IMR-90 (cell line): Measurements from ENCODE around the gene NGFR. TPM values are rescaled to one million over a fixed set of nuclear protein-coding genes. Genes with fewer than 3 reads are reported as not detected.

ENCODE experiments used
- ATAC-seq: fragments of 200-7000 bp; cut with Tn5 transposase; 2 replicates; pipeline ENCODE4 v1.9.1; 2020; ENCODE audit warnings: low read depth, mild to moderate bottlenecking, moderate library complexity
- BruUV-seq: library from RNA; stranded (reverse); fragments of 400-500 nt; replicated peaks from 2 replicates; lab custom pipeline; 2021; lab: Mats Ljungman, UMichigan
- CTCF ChIA-PET: fragments of 300-600 bp; formaldehyde crosslinking; extraction: SDS; loops from one replicate; lab custom pipeline; 2021; ENCODE audit warnings: antibody characterized with exemption; lab: Yijun Ruan, JAX
- POLR2A ChIA-PET: fragments of 300-600 bp; sonication (Branson Sonifier 250); formaldehyde crosslinking; loops from one replicate; lab custom pipeline; 2022; ENCODE audit warnings: antibody characterized with exemption; ENCODE audit not compliant: unreplicated experiment; lab: Charles Lee
- DNase-seq: peaks from one replicate; pipeline ENCODE4 v3.0.0; 2013
- H2AFZ ChIP-seq: replicated peaks from 2 replicates; pipeline ENCODE3; 2013; ENCODE audit warnings: low read length, mild to moderate bottlenecking; ENCODE audit not compliant: poor library complexity
- H2AK5ac ChIP-seq: 2 replicates; pipeline ENCODE4 v1.6.1; 2013; ENCODE audit warnings: low read depth, low read length, inconsistent platforms
- H2AK9ac ChIP-seq: replicated peaks from 2 replicates; pipeline ENCODE3; 2013; ENCODE audit warnings: mild to moderate bottlenecking, low read depth, low read length, moderate library complexity; ENCODE audit not compliant: poor library complexity
- H2BK120ac ChIP-seq: 2 replicates; pipeline ENCODE4 v1.6.1; 2013; ENCODE audit warnings: low read depth, low read length, inconsistent platforms
- H2BK15ac ChIP-seq: 3 replicates; pipeline ENCODE4 v1.6.1; 2013; ENCODE audit warnings: low read depth, low read length, inconsistent platforms
- H2BK20ac ChIP-seq: 2 replicates; pipeline ENCODE4 v1.6.1; 2013; ENCODE audit warnings: low read depth, mild to moderate bottlenecking, inconsistent platforms, low read length, moderate library complexity
- H2BK5ac ChIP-seq: 2 replicates; pipeline ENCODE4 v1.6.1; 2013; ENCODE audit warnings: mild to moderate bottlenecking, low read depth, low read length, inconsistent platforms; ENCODE audit not compliant: poor library complexity, severe bottlenecking
- H3K14ac ChIP-seq: replicated peaks from 2 replicates; pipeline ENCODE4 v1.6.1; 2013; ENCODE audit warnings: low read depth, low read length, inconsistent platforms
- H3K18ac ChIP-seq: 2 replicates; pipeline ENCODE4 v1.6.1; 2013; ENCODE audit warnings: low read depth, low read length, control low read depth
- H3K23ac ChIP-seq: 2 replicates; pipeline ENCODE4 v1.6.1; 2013; ENCODE audit warnings: low read depth, low read length, inconsistent platforms
- H3K27ac ChIP-seq: 2 replicates; pipeline ENCODE4 v1.5.1; 2013; ENCODE audit warnings: mild to moderate bottlenecking, control low read depth, low read length; ENCODE audit not compliant: insufficient read depth
- H3K27me3 ChIP-seq: 2 replicates; pipeline ENCODE4 v1.6.1; 2013; ENCODE audit warnings: low read length; ENCODE audit not compliant: control insufficient read depth, insufficient read depth
- H3K36me3 ChIP-seq: 2 replicates; pipeline ENCODE4 v1.6.1; 2013; ENCODE audit warnings: low read length, mixed read lengths; ENCODE audit not compliant: control insufficient read depth, insufficient read depth
- H3K4ac ChIP-seq: 2 replicates; pipeline ENCODE4 v1.6.1; 2013; ENCODE audit warnings: low read depth, low read length, inconsistent platforms
- H3K4me1 ChIP-seq: 2 replicates; pipeline ENCODE4 v1.6.1; 2013; ENCODE audit warnings: low read length, mixed read lengths; ENCODE audit not compliant: control insufficient read depth, insufficient read depth
- H3K4me2 ChIP-seq: 2 replicates; pipeline ENCODE4 v1.6.1; 2013; ENCODE audit warnings: low read depth, mild to moderate bottlenecking, control low read depth, low read length, moderate library complexity
- H3K4me3 ChIP-seq: 2 replicates; pipeline ENCODE4 v1.5.1; 2013; ENCODE audit warnings: low read depth, mild to moderate bottlenecking, control low read depth, low read length, moderate library complexity; ENCODE audit not compliant: insufficient read depth
- H3K56ac ChIP-seq: 2 replicates; pipeline ENCODE4 v1.6.1; 2013; ENCODE audit warnings: low read length, inconsistent platforms; ENCODE audit not compliant: insufficient read depth; ENCODE audit errors: extremely low read depth
- H3K79me1 ChIP-seq, 2 experiments: 2 replicates each; pipeline ENCODE4 v1.6.1; 2013; ENCODE audit warnings: low read length in 2 of 2, inconsistent platforms in 1 of 2, low read depth in 1 of 2
- H3K9ac ChIP-seq: 2 replicates; pipeline ENCODE4 v1.6.1; 2013; ENCODE audit warnings: low read depth, low read length, control low read depth
- H3K9me1 ChIP-seq: 2 replicates; pipeline ENCODE4 v1.6.1; 2013; ENCODE audit warnings: low read length, inconsistent platforms; ENCODE audit not compliant: insufficient read depth
- H3K9me3 ChIP-seq: 2 replicates; pipeline ENCODE4 v1.6.1; 2013; ENCODE audit warnings: low read length; ENCODE audit not compliant: control insufficient read depth, insufficient read depth
- H4K20me1 ChIP-seq: 2 replicates; pipeline ENCODE4 v1.6.1; 2013; ENCODE audit warnings: low read length, inconsistent platforms; ENCODE audit not compliant: insufficient read depth
- H4K5ac ChIP-seq: 2 replicates; pipeline ENCODE4 v1.6.1; 2013; ENCODE audit warnings: mild to moderate bottlenecking, low read depth, low read length, control low read depth
- H4K8ac ChIP-seq, 2 experiments: 2 replicates each; pipeline ENCODE4 v1.6.1; 2013; ENCODE audit warnings: low read depth in 2 of 2, low read length in 2 of 2, control low read depth in 1 of 2, inconsistent platforms in 1 of 2
- H4K91ac ChIP-seq: 2 replicates; pipeline ENCODE4 v1.6.1; 2013; ENCODE audit warnings: low read depth, low read length, inconsistent platforms; ENCODE audit not compliant: insufficient read depth
- BHLHE40 ChIP-seq: fragments of 150-350 bp; IDR thresholded peaks from 2 replicates; pipeline ENCODE4 v1.6.1; 2016; ENCODE audit warnings: mild to moderate bottlenecking, low read depth, low read length
- CEBPB ChIP-seq: IDR thresholded peaks from 2 replicates; pipeline ENCODE4 v1.6.1; 2012; ENCODE audit warnings: low read depth, low read length, improper control_type of control experiment
- CHD1 ChIP-seq: IDR thresholded peaks from 2 replicates; pipeline ENCODE4 v1.6.1; 2012; ENCODE audit warnings: low read depth, low read length, improper control_type of control experiment
- CTCF ChIP-seq: conservative IDR thresholded peaks from 2 replicates; pipeline ENCODE4 v1.5.1; 2012; ENCODE audit warnings: mild to moderate bottlenecking, low read depth, low read length, improper control_type of control experiment
- MAFK ChIP-seq: IDR thresholded peaks from 2 replicates; pipeline ENCODE4 v1.6.1; 2012; ENCODE audit warnings: low read depth, low read length, improper control_type of control experiment
- WGBS, 2 experiments: methylation state at CpG; one replicate each; pipeline versions ENCODE4 v1.1.5 to v1.1.7; 2013; ENCODE audit warnings: missing lambda C conversion rate in 2 of 2; ENCODE audit not compliant: insufficient read length in 1 of 2; ENCODE audit errors: extremely low coverage in 2 of 2; 5-methylcytosine and 5-hydroxymethylcytosine counted together
- dilution Hi-C: fragments of 300-500 bp; cut with HindIII; formaldehyde crosslinking; loops from one replicate; pipeline ENCODE4 v1.14.3; 2018; ENCODE audit warnings: low sequenced_read_pairs; ENCODE audit not compliant: unreplicated experiment
- in situ Hi-C: fragments of 300-500 bp; cut with MboI; formaldehyde crosslinking; loops from 3 replicates; pipeline ENCODE4 v1.14.3; 2019; ENCODE audit warnings: low sequenced_read_pairs, inconsistent platforms, mixed read lengths
- intact Hi-C: fragments of 100-400 bp; cut with micrococcal nuclease; formaldehyde crosslinking; loops from 2 replicates; pipeline ENCODE4 v1.10.0; 2022
- polyA plus RNA-seq, 3 experiments: library from polyadenylated mRNA; depleted of rRNA; stranded (reverse); fragments of >200 nt; gene quantifications; 2 replicates each; pipeline ENCODE4 v1.2.3, GENCODE V29; 2012; ENCODE audit warnings: low replicate concordance in 1 of 3
- total RNA-seq: library from RNA; depleted of rRNA; stranded (reverse); fragments of >200 nt; gene quantifications from 2 replicates; pipeline ENCODE4 v1.2.3, GENCODE V29; 2012

The NGFR gene
- total and polyA plus RNA-seq, 2 of the 4 experiments (the other 2 are of a cell fraction): 0.15 to 0.18 TPM

- WGBS, 2 experiments: 88% methylated on average over 3 of the region's 12 CpGs; no CpG with 5 or more reads in 1 of the 2 experiments
- CTCF ChIA-PET: interaction anchor here (0.7 kb wide), 1 partner anchor 148 kb away, joined by 6 read pairs; no protein-coding TSS in a partner anchor
- H2BK15ac ChIP-seq: no peak overlapping the region
Observed at GRCh38 chr17:49551221-49552069, 56.4 kb downstream of the NGFR start.

More at GRCh38 chr17:49551221-49552069, 56.4 kb downstream of the NGFR start:
- Histone ChIP-seq H3K27me3 (peaks cover 35% of the 10 kb centered on the region), H3K4ac (no peak overlapping the region), H2AK5ac (no peak overlapping the region), H2BK20ac (no peak overlapping the region), H3K14ac (no peak overlapping the region), H2AK9ac (no peak overlapping the region), H4K20me1 (no peaks in the 10 kb centered on the region), H3K79me1 (no peaks in the 10 kb centered on the region), H3K4me1 (peaks cover 2% of the 10 kb centered on the region; the same call in 1 of the 2 replicates), H4K91ac (no peak overlapping the region), H3K56ac (no peak overlapping the region), H2AFZ (no peak overlapping the region), H3K36me3 (no peaks in the 10 kb centered on the region), H3K9ac (no peak overlapping the region), H2BK120ac (no peak overlapping the region), H3K9me1 (no peaks in the 10 kb centered on the region), H3K4me2 (no peak overlapping the region), H3K4me3 (no peak overlapping the region), H4K8ac (no peak overlapping the region), H3K27ac (no peak overlapping the region), H4K5ac (no peak overlapping the region), H3K18ac (no peak overlapping the region), H2BK5ac (no peak overlapping the region), H3K23ac (no peak overlapping the region), H3K9me3 (no peaks in the 10 kb centered on the region)
- no TSS peak for BruUV-seq
- intact Hi-C loops (no loop called here), dilution Hi-C loops (no loop called here), in situ Hi-C loops (loop anchor here (5.0 kb wide), 1 partner anchor 114 kb away; no protein-coding TSS in a partner anchor)
- POLR2A ChIA-PET: no interaction called here
- ATAC-seq: no peak
- DNase-seq: no peak
- TF ChIP-seq CHD1: no peak
- no peak for TF ChIP-seq BHLHE40
- no peak for TF ChIP-seq CEBPB
- no peak for TF ChIP-seq CTCF
- TF ChIP-seq MAFK: no peak
